Measurements from ENCODE around the gene THBS4. TPM values are rescaled to one million over a fixed set of nuclear protein-coding genes. Genes with fewer than 3 reads are reported as not detected.

THBS4 gene
- total and polyA plus RNA-seq, 8 donors: 3.7 to 56.8 (median 8.6) TPM

DNA sequence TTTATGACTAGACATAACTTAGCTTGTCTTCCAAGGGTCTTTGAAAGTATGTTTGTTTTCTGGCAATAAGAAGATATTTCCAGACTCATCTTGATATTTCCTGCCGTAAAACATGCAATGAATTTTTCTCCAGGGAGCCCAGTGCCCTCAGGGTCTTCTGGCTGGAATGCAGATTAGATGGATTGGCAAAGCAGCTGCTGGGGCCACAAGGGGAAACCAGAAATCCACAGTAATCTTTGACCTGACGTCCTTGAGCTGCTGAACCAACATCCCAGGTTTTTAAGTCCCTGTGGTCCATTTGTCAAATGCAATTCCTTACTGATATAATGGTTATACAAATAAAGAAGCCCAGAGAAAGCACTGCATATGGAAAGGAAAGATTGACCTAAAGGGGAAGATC is 93.0 kb downstream of the THBS4 start:
- H3K27ac ChIP-seq: no peak overlapping the region
- FAIRE-seq (no peak), DNase-seq (no peak), ATAC-seq (no peak)
- intact Hi-C loops (cut with DNase I): no loop called here
- no peaks in the 10 kb centered on the region for H3K27me3 ChIP-seq
- H3K36me3 ChIP-seq: no peaks in the 10 kb centered on the region
- H3K9me3 ChIP-seq: no peaks in the 10 kb centered on the region
- no peak overlapping the region for H3K4me3 ChIP-seq
- H3K4me1 ChIP-seq: peaks cover 0 to 7% (median 0%) of the 10 kb centered on the region in 3 donors
- TF ChIP-seq, protein P1, sequence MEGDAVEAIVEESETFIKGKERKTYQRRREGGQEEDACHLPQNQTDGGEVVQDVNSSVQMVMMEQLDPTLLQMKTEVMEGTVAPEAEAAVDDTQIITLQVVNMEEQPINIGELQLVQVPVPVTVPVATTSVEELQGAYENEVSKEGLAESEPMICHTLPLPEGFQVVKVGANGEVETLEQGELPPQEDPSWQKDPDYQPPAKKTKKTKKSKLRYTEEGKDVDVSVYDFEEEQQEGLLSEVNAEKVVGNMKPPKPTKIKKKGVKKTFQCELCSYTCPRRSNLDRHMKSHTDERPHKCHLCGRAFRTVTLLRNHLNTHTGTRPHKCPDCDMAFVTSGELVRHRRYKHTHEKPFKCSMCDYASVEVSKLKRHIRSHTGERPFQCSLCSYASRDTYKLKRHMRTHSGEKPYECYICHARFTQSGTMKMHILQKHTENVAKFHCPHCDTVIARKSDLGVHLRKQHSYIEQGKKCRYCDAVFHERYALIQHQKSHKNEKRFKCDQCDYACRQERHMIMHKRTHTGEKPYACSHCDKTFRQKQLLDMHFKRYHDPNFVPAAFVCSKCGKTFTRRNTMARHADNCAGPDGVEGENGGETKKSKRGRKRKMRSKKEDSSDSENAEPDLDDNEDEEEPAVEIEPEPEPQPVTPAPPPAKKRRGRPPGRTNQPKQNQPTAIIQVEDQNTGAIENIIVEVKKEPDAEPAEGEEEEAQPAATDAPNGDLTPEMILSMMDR (IDR thresholded peaks at IDR 0.05): no peak
- 75 to 81% methylated on average over 2 of the region's 2 CpGs for WGBS, 2 donors

DNA sequence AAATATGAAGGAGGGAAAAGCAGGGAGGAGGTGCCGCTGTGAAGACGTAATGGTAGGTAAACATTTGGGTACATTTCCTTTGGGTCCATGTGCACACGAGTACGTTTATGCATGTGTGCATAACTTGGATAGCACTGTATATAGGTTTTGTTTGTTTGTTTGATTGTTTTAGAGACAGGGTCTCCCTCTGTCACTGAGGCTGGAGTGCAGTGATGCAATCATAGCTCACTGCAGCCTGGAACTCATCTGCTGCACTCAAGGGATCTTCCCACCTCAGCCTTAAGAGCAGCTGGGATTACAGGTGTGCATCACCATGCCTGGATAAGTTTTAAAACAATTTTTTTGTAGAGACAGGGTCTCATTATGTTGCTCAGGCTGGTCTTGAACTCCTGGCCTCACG is 94.0 kb downstream of the THBS4 start:
- Histone ChIP-seq H3K9me3 (no peaks in the 10 kb centered on the region), H3K27me3 (no peaks in the 10 kb centered on the region), H3K36me3 (no peaks in the 10 kb centered on the region), H3K27ac (no peak overlapping the region), H3K4me3 (no peak overlapping the region), H3K4me1 (peaks cover 0 to 7% (median 0%) of the 10 kb centered on the region in 3 donors)
- TF ChIP-seq, protein P1 (IDR thresholded peaks at IDR 0.05): no peak
- ATAC-seq: no peak
- 90 to 94% methylated on average over 5 of the region's 5 CpGs for WGBS, 2 donors
- no peak for DNase-seq
- no peak for FAIRE-seq
- intact Hi-C loops (cut with DNase I): no loop called here

Other genes with a start within 250 kb of the THBS4 start
- 1 to 10 TPM; 4.6 to 8.9 (median 6.5) TPM for gene MTX3, start 44.1 kb upstream of the THBS4 start, total RNA-seq
- gene MTX3, start 44.1 kb upstream of the THBS4 start, polyA plus RNA-seq: 1 to 10 TPM; 2.8 to 4.6 TPM
- 10 to 100 TPM; 11.6 to 43.2 (median 15.7) TPM for gene SERINC5, start 220.7 kb downstream of the THBS4 start, total RNA-seq
- gene SERINC5, start 220.7 kb downstream of the THBS4 start, polyA plus RNA-seq: 1 to 10 TPM; 3.7 to 5.2 TPM